Uterus (tissue), 4 donors: Measurements from ENCODE around the gene KRTAP5-1. TPM values are rescaled to one million over a fixed set of nuclear protein-coding genes. Genes with fewer than 3 reads are reported as not detected.

ENCODE experiments used
- DNase-seq, 2 donors: peaks; one replicate each; pipeline ENCODE4 v3.0.0-alpha.2; 2019 to 2020
- H3K27ac ChIP-seq, 2 donors: fragments of 200-600 bp; sonication (generic); 1 replicate in 1 of 2; 2 replicates in 1 of 2; pipeline ENCODE4 v1.5.1; 2016 to 2018
- H3K27me3 ChIP-seq, 2 donors: fragments of 200-600 bp; sonication (generic); one replicate each; pipeline ENCODE4 v1.5.1; 2018 to 2019; ENCODE audit warnings: control low read depth in 1 of 2
- H3K36me3 ChIP-seq, 2 donors: fragments of 200-600 bp; sonication (generic); one replicate each; pipeline ENCODE4 v1.5.1; 2019; ENCODE audit warnings: control low read depth in 1 of 2
- H3K4me1 ChIP-seq, 2 donors: fragments of 200-600 bp; sonication (generic); one replicate each; pipeline ENCODE4 v1.5.1; 2018 to 2019; ENCODE audit warnings: control low read depth in 1 of 2
- H3K4me3 ChIP-seq, 2 donors: fragments of 200-600 bp; sonication (generic); 1 replicate in 1 of 2; 2 replicates in 1 of 2; pipeline ENCODE4 v1.5.1; 2018 to 2019; ENCODE audit warnings: mild to moderate bottlenecking in 1 of 2
- H3K9me3 ChIP-seq, 2 donors: fragments of 200-600 bp; sonication (generic); one replicate each; pipeline ENCODE4 v1.5.1; 2019; ENCODE audit warnings: control low read depth in 1 of 2
- POLR2A ChIP-seq, 2 donors: fragments of 450-650 bp; IDR thresholded peaks; one replicate each; pipeline ENCODE4 v1.6.1; 2016; ENCODE audit warnings: antibody characterized with exemption in 2 of 2, mild to moderate bottlenecking in 1 of 2, moderate library complexity in 1 of 2
- intact Hi-C: fragments of 100-400 bp; cut with DNase I; formaldehyde crosslinking; loops from one replicate; pipeline ENCODE4 v1.15.1; 2023; ENCODE audit warnings: low total_unique reads
- total RNA-seq, 4 donors: library from RNA; depleted of rRNA in 3 of 4; stranded (reverse); fragments of >200 nt in 3 of 4; gene quantifications; one replicate each; pipeline versions ENCODE4 v1.1.0 to v1.2.4, GENCODE V29; 2014 to 2023
- TF ChIP-seq, protein P1 (sequence below), 4 experiments: fragments of 200-600 bp in 2 of 4; fragments of 450-650 bp in 2 of 4; sonication (generic) in 2 of 4; IDR thresholded peaks; one replicate each; pipeline ENCODE4 v1.5.1; 2016 to 2019; ENCODE audit warnings: antibody characterized with exemption in 4 of 4, mild to moderate bottlenecking in 2 of 4, moderate library complexity in 1 of 4
- donor health status: DM: yes; HTN: yes; CAD: no.

Gene KRTAP5-1
- total RNA-seq, 4 donors from 2014 or later = not detected

GRCh38 chr11:1574238-1574932, 10.7 kb downstream of the KRTAP5-1 start:
- Histone ChIP-seq H3K9me3 (no peaks in the 10 kb centered on the region), H3K4me3 (peak overlapping the region in 1 of 2 donors; percentile 33), H3K36me3 (no peaks in the 10 kb centered on the region), H3K27me3 (peaks cover 0 to 5% of the 10 kb centered on the region in 2 donors), H3K4me1 (peaks cover 0 to 31% of the 10 kb centered on the region in 2 donors), H3K27ac (peak overlapping the region; percentile 12 to 67)
- intact Hi-C loops = loop anchor here (2.0 kb wide), 1 partner anchor 28 kb away; no protein-coding TSS in a partner anchor
- TF ChIP-seq, protein P1, sequence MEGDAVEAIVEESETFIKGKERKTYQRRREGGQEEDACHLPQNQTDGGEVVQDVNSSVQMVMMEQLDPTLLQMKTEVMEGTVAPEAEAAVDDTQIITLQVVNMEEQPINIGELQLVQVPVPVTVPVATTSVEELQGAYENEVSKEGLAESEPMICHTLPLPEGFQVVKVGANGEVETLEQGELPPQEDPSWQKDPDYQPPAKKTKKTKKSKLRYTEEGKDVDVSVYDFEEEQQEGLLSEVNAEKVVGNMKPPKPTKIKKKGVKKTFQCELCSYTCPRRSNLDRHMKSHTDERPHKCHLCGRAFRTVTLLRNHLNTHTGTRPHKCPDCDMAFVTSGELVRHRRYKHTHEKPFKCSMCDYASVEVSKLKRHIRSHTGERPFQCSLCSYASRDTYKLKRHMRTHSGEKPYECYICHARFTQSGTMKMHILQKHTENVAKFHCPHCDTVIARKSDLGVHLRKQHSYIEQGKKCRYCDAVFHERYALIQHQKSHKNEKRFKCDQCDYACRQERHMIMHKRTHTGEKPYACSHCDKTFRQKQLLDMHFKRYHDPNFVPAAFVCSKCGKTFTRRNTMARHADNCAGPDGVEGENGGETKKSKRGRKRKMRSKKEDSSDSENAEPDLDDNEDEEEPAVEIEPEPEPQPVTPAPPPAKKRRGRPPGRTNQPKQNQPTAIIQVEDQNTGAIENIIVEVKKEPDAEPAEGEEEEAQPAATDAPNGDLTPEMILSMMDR (IDR thresholded peaks at IDR 0.05) = peak; percentile 54 to 98 (median 96)
- TF ChIP-seq POLR2A (IDR thresholded peaks at IDR 0.05) = peak in 1 of 2 donors; percentile 19
- DNase-seq = peak; percentile 59 to 68

- Histone ChIP-seq H3K4me3 (no peak overlapping the region), H3K4me1 (peaks cover 0 to 35% of the 10 kb centered on the region in 2 donors), H3K27me3 (peaks cover 0 to 5% of the 10 kb centered on the region in 2 donors), H3K27ac (peak overlapping the region; percentile 12 to 67), H3K36me3 (no peaks in the 10 kb centered on the region), H3K9me3 (no peaks in the 10 kb centered on the region)
- DNase-seq = peak; percentile 30 to 33
- no peak for TF ChIP-seq POLR2A (IDR thresholded peaks at IDR 0.05)
- TF ChIP-seq, protein P1 (IDR thresholded peaks at IDR 0.05) = no peak
- intact Hi-C loops = loop anchor here (2.0 kb wide), 1 partner anchor 27 kb away; no protein-coding TSS in a partner anchor
These were observed 11.2 kb downstream of the KRTAP5-1 start for GRCh38 chr11:1573903-1574237.

DNA sequence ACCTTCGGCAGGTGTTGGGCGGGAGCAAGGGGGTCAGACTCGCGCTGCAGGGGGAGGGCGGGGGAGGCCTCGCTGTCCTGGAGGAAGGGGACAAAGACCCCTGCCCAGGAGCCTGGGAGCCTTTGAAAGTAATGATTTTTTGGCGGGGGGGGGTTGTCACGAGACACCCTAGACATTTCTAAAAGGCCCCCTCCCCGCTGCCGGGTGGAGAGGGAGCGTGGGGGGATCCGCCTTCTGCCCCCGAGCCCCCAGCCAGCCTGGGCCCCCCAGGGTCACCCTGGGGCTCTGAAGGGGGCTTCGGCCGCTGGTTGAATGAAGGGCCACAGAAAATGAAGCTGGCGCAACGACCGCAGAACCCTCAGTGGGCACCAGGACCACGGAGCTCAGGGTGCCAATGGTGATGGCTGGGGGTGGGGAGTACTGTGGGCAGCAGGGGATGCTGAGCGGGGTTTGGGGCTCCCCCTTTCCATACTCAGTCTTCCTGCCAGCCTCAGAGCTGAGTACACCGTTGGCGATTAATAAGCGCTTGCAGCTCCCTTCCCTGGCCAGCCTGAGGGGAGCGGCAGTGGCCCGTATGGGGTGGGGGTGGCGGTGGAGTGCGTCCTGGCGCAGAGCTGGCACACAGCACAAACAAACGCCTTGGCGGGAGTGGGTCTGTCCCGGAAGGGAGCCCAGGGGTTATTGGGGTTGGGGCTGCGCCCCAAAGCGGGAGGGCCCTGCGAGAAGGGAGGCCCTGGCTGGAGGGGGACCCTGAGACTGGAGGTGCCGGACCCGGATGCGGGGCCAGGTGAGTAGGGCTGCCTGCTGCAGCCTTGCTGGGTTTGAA, 11.8 kb downstream of the KRTAP5-1 start:
- intact Hi-C loops = no loop called here
- peak in 1 of 2 donors; percentile 34 for DNase-seq
- no peaks in the 10 kb centered on the region for H3K9me3 ChIP-seq
- H3K27me3 ChIP-seq = peaks cover 0 to 5% of the 10 kb centered on the region in 2 donors
- H3K27ac ChIP-seq = peak overlapping the region; percentile 67 to 69
- peak overlapping the region; percentile 18 to 44 for H3K4me3 ChIP-seq
- peaks cover 0 to 36% of the 10 kb centered on the region in 2 donors for H3K4me1 ChIP-seq
- peak in 1 of 2 donors; percentile 3 for TF ChIP-seq POLR2A (IDR thresholded peaks at IDR 0.05)
- TF ChIP-seq, protein P1 (IDR thresholded peaks at IDR 0.05) = no peak
- no peaks in the 10 kb centered on the region for H3K36me3 ChIP-seq

- Histone ChIP-seq H3K4me3 (peak within 1 kb of the TSS; percentile 38 to 53), H3K27ac (peak within 1 kb of the TSS; percentile 69 to 78), H3K36me3 (no peaks in the 10 kb centered on the region), H3K9me3 (no peaks in the 10 kb centered on the region), H3K27me3 (peaks cover 0 to 5% of the 10 kb centered on the region in 2 donors), H3K4me1 (peaks cover 0 to 36% of the 10 kb centered on the region in 2 donors)
- peak; percentile 62 to 76 for TF ChIP-seq POLR2A (IDR thresholded peaks at IDR 0.05)
- TF ChIP-seq, protein P1 (IDR thresholded peaks at IDR 0.05) = no peak
- DNase-seq = peak; percentile 91
- intact Hi-C loops = no loop called here
These were observed 12.6 kb downstream of the KRTAP5-1 start, which contains the start of gene DUSP8 for GRCh38 chr11:1572197-1573076. Gene DUSP8, minus strand, starts transcription at chr11:1572271. Its CDS starts 6,445 bp downstream, at chr11:1565826.
